Measurements from ENCODE around the gene DUSP1. TPM values are rescaled to one million over a fixed set of nuclear protein-coding genes. Genes with fewer than 3 reads are reported as not detected.

Gene DUSP1
- total and polyA plus RNA-seq, 2 donors (not counting 3 experiments of a cell fraction or from before 2014, with no cell fraction given) = 36.1 to 196 TPM

GRCh38 chr5:172726966-172727365 lies 44.0 kb downstream of the DUSP1 start:
- Histone ChIP-seq H3K27ac (ENCODE audit: insufficient read depth, low read depth, low read length) (no peak overlapping the region), H3K9me1 (replicated peaks; ENCODE audit: control insufficient read depth, extremely low read depth, insufficient read depth, low read length) (no peaks in the 10 kb centered on the region), H3K4me1 (ENCODE audit: control insufficient read depth, extremely low read depth, insufficient read depth, low read length) (peaks cover 5% of the 10 kb centered on the region), H3K27me3 (ENCODE audit: control insufficient read depth in 2 of 2, insufficient read depth in 2 of 2, low read length in 2 of 2) (no peaks in the 10 kb centered on the region), H3K4me3 (replicated peaks in 1 of 3; ENCODE audit: insufficient read depth in 1 of 3, low read depth in 1 of 3, low read length in 3 of 3) (no peak overlapping the region), H3K79me2 (ENCODE audit: control insufficient read depth, insufficient read depth, low read length) (no peaks in the 10 kb centered on the region), H3K9me3 (replicated peaks; ENCODE audit: control insufficient read depth, insufficient read depth, low read length) (no peaks in the 10 kb centered on the region), H3K9ac (replicated peaks; ENCODE audit: extremely low read depth, insufficient read depth, low read length) (no peak overlapping the region), H2AFZ (ENCODE audit: low read depth, low read length) (no peak overlapping the region), H4K20me1 (replicated peaks; ENCODE audit: control insufficient read depth, extremely low read depth, insufficient read depth, low read length) (no peaks in the 10 kb centered on the region), H3K36me3 (ENCODE audit: control insufficient read depth in 2 of 2, extremely low read depth in 1 of 2, insufficient read depth in 2 of 2, low read length in 2 of 2) (no peaks in the 10 kb centered on the region), H3K4me2 (ENCODE audit: insufficient read depth, low read length) (no peak overlapping the region)
- ChIA-PET CTCF (interaction anchor here (1.1 to 3.0 kb wide), 3 partner anchors 10 to 45 kb away, joined by 3 to 10 read pairs (median 10); no protein-coding TSS in a partner anchor), POLR2A (interaction anchor here (1.2 kb wide), 1 partner anchor 31 kb away, joined by 3 read pairs; no protein-coding TSS in a partner anchor)
- dilution Hi-C loops (cut with MboI; ENCODE audit: extremely low pct_ligation_motif_present, low sequenced_read_pairs) (no loop called here), intact Hi-C loops (cut with micrococcal nuclease) (no loop called here)
- DNase-seq (ENCODE audit: low read depth, low spot score) = no peak
- TF ChIP-seq POLR2AphosphoS5 (IDR thresholded peaks at IDR 0.05; ENCODE audit: insufficient read depth, low read depth, low read length) (no peak), MYC (IDR thresholded peaks at IDR 0.05; ENCODE audit: low read depth, low read length) (no peak), POLR2A (IDR thresholded peaks at IDR 0.05; ENCODE audit: low read depth, low read length) (no peak), MAX (IDR thresholded peaks at IDR 0.05; ENCODE audit: insufficient read depth, insufficient read length) (no peak), EZH2 (IDR thresholded peaks at IDR 0.05; ENCODE audit: borderline replicate concordance, low read depth, low read length, severe bottlenecking) (no peak), GATA2 (IDR thresholded peaks at IDR 0.05; ENCODE audit: insufficient read depth, insufficient read length, low read depth, low read length) (no peak), FOS (IDR thresholded peaks at IDR 0.05; ENCODE audit: borderline replicate concordance, insufficient read depth, low read length) (no peak), CTCF (IDR thresholded peaks at IDR 0.05; ENCODE audit: extremely low read depth in 1 of 2, insufficient read depth in 1 of 2, low read depth in 1 of 2, low read length in 2 of 2) (no peak), JUN (IDR thresholded peaks at IDR 0.05; ENCODE audit: borderline replicate concordance, insufficient read depth, insufficient read length, low read depth) (no peak)
- no peak for FAIRE-seq
- BruUV-seq (replicated peaks) = no TSS peak
